K562 (cell line): Measurements from ENCODE around the gene MAP2. TPM values are rescaled to one million over a fixed set of nuclear protein-coding genes. Genes with fewer than 3 reads are reported as not detected.

Experiments
- ATAC-seq: fragments of 200-7000 bp; cut with Tn5 transposase; 3 replicates; pipeline ENCODE4 v1.9.1; 2020; ENCODE audit warnings: moderate library complexity
- BruUV-seq: library from RNA; stranded (reverse); fragments of 400-500 nt; replicated peaks from 2 replicates; lab custom pipeline; 2021; lab: Mats Ljungman, UMichigan
- CTCF ChIA-PET: fragments of 300-600 bp; formaldehyde crosslinking; extraction: SDS; loops from one replicate; lab custom pipeline; 2021; ENCODE audit warnings: low intra/inter-chr PET ratio; lab: Yijun Ruan, JAX
- POLR2A ChIA-PET: fragments of 300-600, 350-650 bp; sonication (Branson Sonifier 250); formaldehyde crosslinking; extraction: SDS; loops from one replicate; lab custom pipeline; 2021; ENCODE audit warnings: antibody characterized with exemption, inconsistent platforms; lab: Yijun Ruan, JAX
- DNase-seq, 4 experiments: peaks; one replicate each; pipeline versions ENCODE4 v3.0.0 to v3.0.0-alpha.2; 2011 to 2018; ENCODE audit warnings: low spot score in 3 of 4, mixed read lengths in 3 of 4; ENCODE audit errors: extremely low read depth in 1 of 4
- FAIRE-seq: peaks from 2 replicates; lab custom pipeline; 2011; peaks lifted over from hg19 to GRCh38; lab: Jason Lieb, UNC
- H2AFZ ChIP-seq: 2 replicates; pipeline ENCODE4 v1.6.0; 2011; ENCODE audit warnings: low read depth, low read length, control low read depth, inconsistent platforms
- H3K27ac ChIP-seq: fragments of 200-600 bp; 3 replicates; pipeline ENCODE4 v1.8.0; 2011; ENCODE audit warnings: low read depth, mild to moderate bottlenecking, control low read depth, inconsistent platforms, low read length, moderate library complexity, mixed read lengths; ENCODE audit errors: extremely low read depth
- H3K27me3 ChIP-seq, 2 experiments: fragments of 300-600 bp in 1 of 2; 2 replicates in 1 of 2; 3 replicates in 1 of 2; pipeline versions ENCODE4 v1.6.0 to v1.8.0; 2011; ENCODE audit warnings: inconsistent platforms in 2 of 2, low read length in 2 of 2, mild to moderate bottlenecking in 1 of 2, mixed read lengths in 1 of 2, moderate library complexity in 1 of 2; ENCODE audit not compliant: control insufficient read depth in 2 of 2, insufficient read depth in 2 of 2
- H3K36me3 ChIP-seq: fragments of 300-600 bp; 3 replicates; pipeline ENCODE4 v1.8.0; 2011; ENCODE audit warnings: mild to moderate bottlenecking, low read length, inconsistent platforms; ENCODE audit not compliant: control insufficient read depth, insufficient read depth
- H3K4me1 ChIP-seq, 2 experiments: fragments of 200-600 bp in 1 of 2; replicated peaks in 1 of 2; 2 replicates in 1 of 2; 3 replicates in 1 of 2; pipeline versions ENCODE4 v1.5.1 to v1.8.0; 2011; ENCODE audit warnings: inconsistent platforms in 2 of 2, low read length in 2 of 2, mild to moderate bottlenecking in 1 of 2, mixed read lengths in 1 of 2, moderate library complexity in 1 of 2; ENCODE audit not compliant: control insufficient read depth in 2 of 2, insufficient read depth in 2 of 2
- H3K4me2 ChIP-seq: 2 replicates; pipeline ENCODE4 v1.6.1; 2011; ENCODE audit warnings: low read length, control low read depth, inconsistent platforms, mixed read lengths; ENCODE audit not compliant: insufficient read depth
- H3K4me3 ChIP-seq: fragments of 200-600 bp; sonication (generic), shearing (Covaris generic); 2 replicates; pipeline ENCODE4 v1.5.1; 2016; ENCODE audit warnings: control low read depth, inconsistent platforms
- H3K79me2 ChIP-seq: fragments of 200-600 bp; 3 replicates; pipeline ENCODE4 v1.8.0; 2011; ENCODE audit warnings: low read length, inconsistent platforms; ENCODE audit not compliant: control insufficient read depth, insufficient read depth
- H3K9ac ChIP-seq, 2 experiments: 2 replicates each; pipeline versions ENCODE4 v1.6.0 to v1.6.1; 2011; ENCODE audit warnings: low read depth in 2 of 2, low read length in 2 of 2, control low read depth in 1 of 2, inconsistent platforms in 1 of 2, mild to moderate bottlenecking in 1 of 2, mixed read lengths in 1 of 2; ENCODE audit not compliant: insufficient read depth in 1 of 2
- H3K9me1 ChIP-seq: one replicate; pipeline ENCODE4 v1.6.0; 2011; ENCODE audit warnings: inconsistent platforms, mild to moderate bottlenecking, low read length, moderate library complexity; ENCODE audit not compliant: control insufficient read depth, insufficient read depth
- H3K9me3 ChIP-seq: replicated peaks from 2 replicates; pipeline ENCODE4 v1.5.1; 2011; ENCODE audit warnings: low read depth, low read length, inconsistent platforms; ENCODE audit not compliant: control insufficient read depth, insufficient read depth
- H4K20me1 ChIP-seq: replicated peaks from 2 replicates; pipeline ENCODE4 v1.6.1; 2011; ENCODE audit warnings: low read length, inconsistent platforms, mixed read lengths; ENCODE audit not compliant: control insufficient read depth, insufficient read depth
- CBX5 ChIP-seq: IDR thresholded peaks from 2 replicates; pipeline ENCODE4 v1.6.1; 2014; ENCODE audit warnings: low read depth, borderline replicate concordance
- DIDO1 ChIP-seq: fragments of 450-650 bp; IDR thresholded peaks from 2 replicates; pipeline ENCODE4 v1.6.1; 2016; ENCODE audit warnings: low read depth, missing biosample characterization, missing genetic modification characterization
- E2F3 ChIP-seq: fragments of 250-450 bp; sonication (Bioruptor Pico); IDR thresholded peaks from 2 replicates; pipeline ENCODE4 v1.4.0; 2020; ENCODE audit warnings: mild to moderate bottlenecking
- E2F8 ChIP-seq: fragments of 450-650 bp; IDR thresholded peaks from 2 replicates; pipeline ENCODE4 v1.7.1; 2018; ENCODE audit warnings: mild to moderate bottlenecking, low read depth; ENCODE audit not compliant: partially characterized antibody
- ESRRB ChIP-seq: fragments of 250-450 bp; sonication (Bioruptor Pico); IDR thresholded peaks from 2 replicates; pipeline ENCODE4 v1.5.0; 2020; ENCODE audit warnings: mild to moderate bottlenecking, moderate library complexity, borderline replicate concordance
- FOXK2 ChIP-seq, 2 experiments: fragments of 450-650 bp; IDR thresholded peaks in 1 of 2; conservative IDR thresholded peaks in 1 of 2; 2 replicates each; pipeline ENCODE4 v1.6.1; 2016; ENCODE audit warnings: low read depth in 2 of 2, mild to moderate bottlenecking in 1 of 2
- HES1 ChIP-seq: fragments of 450-650 bp; IDR thresholded peaks from 2 replicates; pipeline ENCODE4 v1.6.1; 2016; ENCODE audit warnings: low read depth, mild to moderate bottlenecking, moderate library complexity
- MXI1 ChIP-seq: IDR thresholded peaks from 2 replicates; pipeline ENCODE4 v1.6.1; 2011; ENCODE audit warnings: low read depth, mild to moderate bottlenecking, improper control_type of control experiment, low read length
- RNF219 ChIP-seq: fragments of 250-450 bp; sonication (Bioruptor Pico); IDR thresholded peaks from 2 replicates; pipeline ENCODE4 v1.5.0; 2022; ENCODE audit warnings: mild to moderate bottlenecking
- TAF9B ChIP-seq: fragments of 450-650 bp; IDR thresholded peaks from 2 replicates; pipeline ENCODE4 v1.6.1; 2018; ENCODE audit warnings: mild to moderate bottlenecking; ENCODE audit not compliant: partially characterized antibody
- ZNF217 ChIP-seq: sonication (generic); formaldehyde crosslinking; IDR thresholded peaks from 2 replicates; pipeline ENCODE4 v1.8.0; 2022; ENCODE audit warnings: mild to moderate bottlenecking, missing genetic modification reagents
- ZZZ3 ChIP-seq: fragments of 450-650 bp; IDR thresholded peaks from 2 replicates; pipeline ENCODE4 v1.6.1; 2016; ENCODE audit warnings: antibody characterized with exemption, mild to moderate bottlenecking, moderate library complexity
- WGBS: fragments of 100-300 bp; shearing (Covaris generic); methylation state at CpG from one replicate; pipeline ENCODE4 v1.1.6; 2016; ENCODE audit warnings: low coverage, mixed read lengths; ENCODE audit not compliant: insufficient coverage; ENCODE audit errors: missing lambda C conversion rate; 5-methylcytosine and 5-hydroxymethylcytosine counted together
- in situ Hi-C: fragments of 300-500 bp; cut with MboI; formaldehyde crosslinking; loops from 4 replicates; pipeline ENCODE4 v1.15.0; 2018; ENCODE audit warnings: inconsistent platforms, mixed read lengths
- intact Hi-C: fragments of 100-400 bp; cut with micrococcal nuclease; formaldehyde crosslinking; loops from 2 replicates; pipeline ENCODE4 v1.14.2; 2022
- polyA plus RNA-seq, 8 experiments: library from polyadenylated mRNA; depleted of rRNA in 4 of 8; stranded (reverse) in 5 of 8; unstranded in 3 of 8; fragments of >200 nt; fragmentation: Nextera tagmentation in 2 of 8; fragmentation: Illumina TruSeq in 1 of 8; extraction: Ambion mirVana in 2 of 8; extraction: Trizol in 1 of 8; gene quantifications; 2 replicates each; pipeline versions ENCODE4 v1.2.1 to v1.2.3, GENCODE V29; 2011 to 2014; ENCODE audit warnings: inconsistent platforms in 1 of 8, missing spikeins in 1 of 8
- total RNA-seq, 7 experiments: library from RNA; depleted of rRNA in 6 of 7; stranded (reverse); fragments of >200 nt in 6 of 7; fragmentation: Illumina TruSeq in 2 of 7; extraction: Trizol in 2 of 7; gene quantifications; 2 replicates each; pipeline versions ENCODE4 v1.2.1 to v1.2.3, GENCODE V29; 2011 to 2021; ENCODE audit warnings: low replicate concordance in 1 of 7

MAP2 gene
- total and polyA plus RNA-seq, 9 of the 15 experiments (the other 6 are each of a cell fraction or from before 2014, with no cell fraction given) = 0.13 TPM; not detected in 8

DNA sequence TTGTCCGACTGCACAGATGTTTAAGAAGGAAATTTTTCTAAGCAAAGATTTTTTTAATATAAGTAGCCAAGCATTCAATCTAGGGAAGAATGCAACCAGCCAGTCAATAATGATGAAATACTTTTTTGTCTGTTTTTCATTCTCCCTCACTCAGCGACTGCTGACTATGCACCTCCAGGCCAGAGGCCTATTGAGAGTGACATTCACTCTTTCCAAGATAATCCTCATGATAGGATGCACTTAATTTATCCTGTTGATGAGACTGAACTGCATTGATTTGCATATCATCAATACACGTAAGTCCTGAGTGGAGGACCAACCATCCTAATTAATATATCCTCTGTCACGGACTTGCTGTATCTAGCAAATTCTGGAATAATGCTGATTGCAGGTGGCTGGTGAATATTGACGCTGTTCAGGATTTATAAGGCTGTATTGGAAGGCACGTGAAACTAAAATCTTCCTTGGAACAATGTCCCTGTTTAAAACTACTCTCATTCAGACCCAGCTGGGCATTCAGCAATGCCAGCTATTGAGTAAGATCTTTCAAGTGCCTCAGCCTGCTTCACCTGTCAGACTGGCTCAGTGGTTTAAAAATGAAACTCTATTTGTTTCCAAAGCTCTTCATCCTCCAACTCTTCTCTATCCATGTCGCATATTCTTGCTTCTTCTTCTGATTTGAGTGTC, 142.2 kb downstream of the MAP2 start:
- Histone ChIP-seq H3K36me3 (no peaks in the 10 kb centered on the region), H3K4me3 (no peak overlapping the region), H3K27ac (no peak overlapping the region), H3K9me1 (no peaks in the 10 kb centered on the region), H3K4me1 (no peaks in the 10 kb centered on the region), H3K27me3 (no peaks in the 10 kb centered on the region), H3K4me2 (no peak overlapping the region), H4K20me1 (no peaks in the 10 kb centered on the region), H2AFZ (no peak overlapping the region), H3K9ac (no peak overlapping the region), H3K79me2 (no peaks in the 10 kb centered on the region), H3K9me3 (no peaks in the 10 kb centered on the region)
- no TSS peak for BruUV-seq
- intact Hi-C loops (no loop called here), in situ Hi-C loops (no loop called here)
- no peak for ATAC-seq
- no peak for DNase-seq
- FAIRE-seq = no peak
- TF ChIP-seq FOXK2 (conservative IDR thresholded peaks at IDR 0.05 in 1 of 2, IDR thresholded peaks at IDR 0.05 in 1 of 2; ENCODE audit: low read depth in 2 of 2) (no peak), E2F3 (CRISPR knock-in tag) (no peak), ZNF217 (CRISPR knock-in tag) (no peak), ZZZ3 (no peak), DIDO1 (tag) (no peak), CBX5 (no peak), RNF219 (CRISPR knock-in tag) (no peak), ESRRB (CRISPR knock-in tag) (no peak), E2F8 (no peak), MXI1 (no peak), TAF9B (no peak), HES1 (no peak)
- POLR2A ChIA-PET = no interaction called here
- CTCF ChIA-PET = no interaction called here
- 0% methylated on average over 7 of the region's 7 CpGs for WGBS
